PC-3 (cell line): ENCODE data around the gene BNIP2. TPM values are rescaled to one million over a fixed set of nuclear protein-coding genes. Genes with fewer than 3 reads are reported as not detected.

Experiments
- ATAC-seq: fragments of 200-7000 bp; cut with Tn5 transposase; 2 replicates; pipeline ENCODE4 v1.9.1; 2020; ENCODE audit warnings: mild to moderate bottlenecking, moderate library complexity
- BruUV-seq: library from RNA; stranded (reverse); fragments of 400-500 nt; replicated peaks from 2 replicates; lab custom pipeline; 2021; lab: Mats Ljungman, UMichigan
- CTCF ChIA-PET: fragments of 300-600 bp; sonication (Branson Sonifier 250); formaldehyde crosslinking; loops from one replicate; lab custom pipeline; 2022; ENCODE audit warnings: antibody characterized with exemption; lab: Charles Lee
- POLR2A ChIA-PET: fragments of 300-600 bp; sonication (Branson Sonifier 250); formaldehyde crosslinking; loops from one replicate; lab custom pipeline; 2022; ENCODE audit warnings: antibody characterized with exemption; ENCODE audit not compliant: unreplicated experiment; lab: Charles Lee
- DNase-seq: peaks from one replicate; pipeline ENCODE4 v3.0.0-alpha.2; 2015
- H2AFZ ChIP-seq: fragments of 300-600 bp; sonication (generic); 2 replicates; pipeline ENCODE4 v1.6.0; 2016; ENCODE audit warnings: antibody characterized with exemption, low read length
- H3F3A ChIP-seq: fragments of 300-600 bp; sonication (generic); one replicate; pipeline ENCODE4 v1.6.0; 2017; ENCODE audit warnings: antibody characterized with exemption, low read length, control low read depth, mild to moderate bottlenecking; ENCODE audit not compliant: unreplicated experiment
- H3K27ac ChIP-seq: fragments of 300-600 bp; sonication (generic); 2 replicates; pipeline ENCODE4 v1.5.1; 2016; ENCODE audit warnings: mild to moderate bottlenecking, low read length
- H3K27me3 ChIP-seq: fragments of 300-600 bp; sonication (generic); 2 replicates; pipeline ENCODE4 v1.6.1; 2016; ENCODE audit warnings: low read length, mixed read lengths
- H3K36me3 ChIP-seq: fragments of 300-600 bp; sonication (generic); 2 replicates; pipeline ENCODE4 v1.6.1; 2016; ENCODE audit warnings: low read depth, mixed run types, low read length, mixed read lengths
- H3K4me1 ChIP-seq: fragments of 300-600 bp; sonication (generic); 2 replicates; pipeline ENCODE4 v1.5.1; 2016; ENCODE audit warnings: low read length; ENCODE audit not compliant: insufficient read depth
- H3K4me2 ChIP-seq: fragments of 300-600 bp; sonication (generic); 2 replicates; pipeline ENCODE4 v1.6.0; 2016; ENCODE audit warnings: low read length
- H3K4me3 ChIP-seq: fragments of 300-600 bp; sonication (generic); 2 replicates; pipeline ENCODE4 v1.5.1; 2016; ENCODE audit warnings: mild to moderate bottlenecking, low read length, mixed read lengths
- H3K79me2 ChIP-seq: fragments of 300-600 bp; sonication (generic); 2 replicates; pipeline ENCODE4 v1.6.1; 2017; ENCODE audit warnings: low read length, mixed read lengths
- H3K9ac ChIP-seq: fragments of 300-600 bp; sonication (generic); 2 replicates; pipeline ENCODE4 v1.6.0; 2016; ENCODE audit warnings: mild to moderate bottlenecking, low read length
- H3K9me2 ChIP-seq: fragments of 300-600 bp; sonication (generic); replicated peaks from 2 replicates; pipeline ENCODE4 v1.6.1; 2016; ENCODE audit warnings: mixed run types, low read length, mixed read lengths
- H3K9me3 ChIP-seq: fragments of 300-600 bp; sonication (generic); 2 replicates; pipeline ENCODE4 v1.6.1; 2016; ENCODE audit warnings: low read length, mixed read lengths
- H4K20me1 ChIP-seq: fragments of 300-600 bp; sonication (generic); 2 replicates; pipeline ENCODE4 v1.6.1; 2016; ENCODE audit warnings: low read length, mixed read lengths
- CTCF ChIP-seq: fragments of 300-600 bp; sonication (generic); conservative IDR thresholded peaks from 2 replicates; pipeline ENCODE4 v1.5.1; 2017; ENCODE audit warnings: antibody characterized with exemption, low read depth, mild to moderate bottlenecking, low read length
- EZH2 ChIP-seq: fragments of 300-600 bp; sonication (generic); IDR thresholded peaks from one replicate; pipeline ENCODE4 v1.6.1; 2017; ENCODE audit warnings: antibody characterized with exemption, mild to moderate bottlenecking, low read length; ENCODE audit not compliant: unreplicated experiment
- EZH2phosphoT487 ChIP-seq: fragments of 300-600 bp; sonication (generic); IDR thresholded peaks from 2 replicates; pipeline ENCODE4 v1.6.1; 2018; ENCODE audit warnings: mild to moderate bottlenecking, antibody characterized with exemption, low read length, borderline replicate concordance
- intact Hi-C: fragments of 100-400 bp; cut with micrococcal nuclease; formaldehyde crosslinking; loops from 2 replicates; pipeline ENCODE4 v1.9.0; 2023
- total RNA-seq: library from RNA; depleted of rRNA; stranded (reverse); fragments of >200 nt; gene quantifications from 2 replicates; pipeline ENCODE4 v1.2.3, GENCODE V29; 2014

Gene BNIP2
- total RNA-seq, 1 experiment from 2014 or later = 46.1 TPM

GRCh38 chr15:59680346-59680745, 8.8 kb downstream of the BNIP2 start:
- peaks cover 21% of the 10 kb centered on the region for H4K20me1 ChIP-seq

GRCh38 chr15:59678620-59679019, 10.5 kb downstream of the BNIP2 start:
- Histone ChIP-seq H2AFZ (no peak overlapping the region), H3K79me2 (peaks cover 15% of the 10 kb centered on the region), H3K9ac (no peak overlapping the region), H3K4me1 (no peaks in the 10 kb centered on the region), H3K9me3 (no peaks in the 10 kb centered on the region), H3K27me3 (no peaks in the 10 kb centered on the region), H3K4me3 (no peak overlapping the region), H3F3A (no peaks in the 10 kb centered on the region), H3K9me2 (no peaks in the 10 kb centered on the region), H3K36me3 (peaks cover 47% of the 10 kb centered on the region), H4K20me1 (peaks cover 7% of the 10 kb centered on the region; the same call in 1 of the 2 replicates), H3K4me2 (no peak overlapping the region), H3K27ac (no peak overlapping the region)
- DNase-seq (no peak), ATAC-seq (no peak)
- CTCF ChIA-PET = no interaction called here
- TF ChIP-seq CTCF (no peak), EZH2phosphoT487 (no peak), EZH2 (no peak)
- intact Hi-C loops = no loop called here
- POLR2A ChIA-PET = no interaction called here
- BruUV-seq = no TSS peak

More at GRCh38 chr15:59680346-59680745, 8.8 kb downstream of the BNIP2 start:
- no TSS peak for BruUV-seq
- POLR2A ChIA-PET = no interaction called here
- Histone ChIP-seq H3K9me3 (no peaks in the 10 kb centered on the region), H3K4me2 (no peak overlapping the region), H3F3A (no peaks in the 10 kb centered on the region), H3K79me2 (peaks cover 32% of the 10 kb centered on the region), H3K27ac (no peak overlapping the region), H3K4me1 (no peaks in the 10 kb centered on the region), H2AFZ (no peak overlapping the region), H3K27me3 (no peaks in the 10 kb centered on the region), H3K9ac (no peak overlapping the region), H3K36me3 (peaks cover 39% of the 10 kb centered on the region), H3K9me2 (no peaks in the 10 kb centered on the region), H3K4me3 (no peak overlapping the region)
- TF ChIP-seq EZH2phosphoT487 = no peak
- TF ChIP-seq EZH2 = no peak
- no peak for TF ChIP-seq CTCF
- intact Hi-C loops = no loop called here
- CTCF ChIA-PET = interaction anchor here (0.7 kb wide), 1 partner anchor 37 kb away, joined by 11 read pairs; no protein-coding TSS in a partner anchor
- DNase-seq = no peak
- ATAC-seq = no peak

- ChIA-PET CTCF (no interaction called here), POLR2A (no interaction called here)
- ATAC-seq = no peak
- TF ChIP-seq EZH2phosphoT487 = no peak
- no peak for TF ChIP-seq EZH2
- no peak for TF ChIP-seq CTCF
- intact Hi-C loops = no loop called here
- H3K9me3 ChIP-seq = no peaks in the 10 kb centered on the region
- BruUV-seq = no TSS peak
- no peaks in the 10 kb centered on the region for H3F3A ChIP-seq
- H3K4me2 ChIP-seq = no peak overlapping the region
- no peak for DNase-seq
- peaks cover 5% of the 10 kb centered on the region; the same call in 1 of the 2 replicates for H4K20me1 ChIP-seq
- peaks cover 47% of the 10 kb centered on the region for H3K36me3 ChIP-seq
- no peak overlapping the region for H3K27ac ChIP-seq
- H3K79me2 ChIP-seq = peaks cover 10% of the 10 kb centered on the region
- H3K27me3 ChIP-seq = no peaks in the 10 kb centered on the region
- no peaks in the 10 kb centered on the region for H3K9me2 ChIP-seq
- no peak overlapping the region for H2AFZ ChIP-seq
- no peaks in the 10 kb centered on the region for H3K4me1 ChIP-seq
- H3K9ac ChIP-seq = no peak overlapping the region
- H3K4me3 ChIP-seq = no peak overlapping the region
Measured at GRCh38 chr15:59678172-59678571, 10.9 kb downstream of the BNIP2 start.
